ENCODE measurements around the gene PLK5. TPM values are rescaled to one million over a fixed set of nuclear protein-coding genes. Genes with fewer than 3 reads are reported as not detected.

Gene PLK5
- total RNA-seq, 1 donor from 2014 or later = not detected

- no peak for DNase-seq (ENCODE audit: low read depth, low spot score)
- Mint-ChIP-seq H3K27ac (ENCODE audit: unreplicated experiment) (no peak overlapping the region), H3K4me3 (no peak overlapping the region), H3K36me3 (ENCODE audit: low read depth) (peaks cover 11% of the 10 kb centered on the region), H3K9me3 (no peaks in the 10 kb centered on the region), H3K4me1 (no peaks in the 10 kb centered on the region), H3K27me3 (ENCODE audit: low read depth) (no peaks in the 10 kb centered on the region)
- TF ChIP-seq CTCF (conservative IDR thresholded peaks at IDR 0.05) = no peak
Measured at GRCh38 chr19:1577090-1577928, 53.4 kb downstream of the PLK5 start.

- Mint-ChIP-seq H3K4me1 (no peaks in the 10 kb centered on the region), H3K9me3 (no peaks in the 10 kb centered on the region), H3K27ac (ENCODE audit: unreplicated experiment) (no peak overlapping the region), H3K36me3 (ENCODE audit: low read depth) (peaks cover 11% of the 10 kb centered on the region), H3K27me3 (ENCODE audit: low read depth) (no peaks in the 10 kb centered on the region), H3K4me3 (no peak overlapping the region)
- TF ChIP-seq CTCF (conservative IDR thresholded peaks at IDR 0.05) = no peak
- DNase-seq (ENCODE audit: low read depth, low spot score) = no peak
Measured at GRCh38 chr19:1577929-1578618, 54.2 kb downstream of the PLK5 start.

GRCh38 chr19:1579222-1579621 lies 55.3 kb downstream of the PLK5 start:
- Mint-ChIP-seq H3K4me1 (no peaks in the 10 kb centered on the region), H3K4me3 (peak overlapping the region; percentile 27), H3K27ac (ENCODE audit: unreplicated experiment) (no peak overlapping the region), H3K9me3 (no peaks in the 10 kb centered on the region), H3K27me3 (ENCODE audit: low read depth) (no peaks in the 10 kb centered on the region), H3K36me3 (ENCODE audit: low read depth) (peaks cover 8% of the 10 kb centered on the region)
- no peak for TF ChIP-seq CTCF (conservative IDR thresholded peaks at IDR 0.05)
- DNase-seq (ENCODE audit: low read depth, low spot score) = no peak

DNA sequence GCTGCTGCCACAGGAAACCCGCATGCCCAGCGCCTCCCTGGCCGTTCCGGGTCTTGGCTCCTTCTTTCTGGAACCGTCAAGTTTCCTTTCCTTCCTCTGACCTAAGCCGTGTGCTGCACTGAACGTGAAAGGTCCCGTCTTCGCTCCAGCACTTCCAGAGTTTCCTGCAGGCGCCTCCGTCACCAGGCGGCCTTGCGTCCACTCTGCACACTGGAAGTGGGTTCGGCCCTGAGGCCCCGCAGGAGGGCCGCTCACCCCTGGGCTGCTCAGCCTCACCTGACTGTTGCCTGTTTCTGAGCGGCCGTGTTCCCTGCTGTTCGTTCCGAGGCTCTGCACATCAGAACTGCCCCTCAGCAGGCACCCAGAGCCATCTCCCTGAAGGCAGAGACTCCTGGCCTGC lies 56.5 kb downstream of the PLK5 start:
- Mint-ChIP-seq H3K4me3 (no peak overlapping the region), H3K4me1 (no peaks in the 10 kb centered on the region), H3K27me3 (ENCODE audit: low read depth) (no peaks in the 10 kb centered on the region), H3K36me3 (ENCODE audit: low read depth) (peaks cover 11% of the 10 kb centered on the region), H3K27ac (ENCODE audit: unreplicated experiment) (no peak overlapping the region), H3K9me3 (no peaks in the 10 kb centered on the region)
- DNase-seq (ENCODE audit: low read depth, low spot score) = no peak
- TF ChIP-seq CTCF (conservative IDR thresholded peaks at IDR 0.05) = no peak

GRCh38 chr19:1580957-1581356 lies 57.1 kb downstream of the PLK5 start:
- Mint-ChIP-seq H3K4me3 (no peak overlapping the region), H3K9me3 (no peaks in the 10 kb centered on the region), H3K36me3 (ENCODE audit: low read depth) (peaks cover 14% of the 10 kb centered on the region), H3K4me1 (no peaks in the 10 kb centered on the region), H3K27ac (ENCODE audit: unreplicated experiment) (no peak overlapping the region), H3K27me3 (ENCODE audit: low read depth) (no peaks in the 10 kb centered on the region)
- no peak for TF ChIP-seq CTCF (conservative IDR thresholded peaks at IDR 0.05)
- DNase-seq (ENCODE audit: low read depth, low spot score) = no peak
